Measurements from ENCODE around the gene MCEMP1. TPM values are rescaled to one million over a fixed set of nuclear protein-coding genes. Genes with fewer than 3 reads are reported as not detected.
A peak's percentile ranks its signal among the peaks of the same experiment; 100 is the strongest.

The MCEMP1 gene
- total and polyA plus RNA-seq, 7 experiments from 2014 or later = 1.2 to 12.3 TPM; not detected in 5

DNA sequence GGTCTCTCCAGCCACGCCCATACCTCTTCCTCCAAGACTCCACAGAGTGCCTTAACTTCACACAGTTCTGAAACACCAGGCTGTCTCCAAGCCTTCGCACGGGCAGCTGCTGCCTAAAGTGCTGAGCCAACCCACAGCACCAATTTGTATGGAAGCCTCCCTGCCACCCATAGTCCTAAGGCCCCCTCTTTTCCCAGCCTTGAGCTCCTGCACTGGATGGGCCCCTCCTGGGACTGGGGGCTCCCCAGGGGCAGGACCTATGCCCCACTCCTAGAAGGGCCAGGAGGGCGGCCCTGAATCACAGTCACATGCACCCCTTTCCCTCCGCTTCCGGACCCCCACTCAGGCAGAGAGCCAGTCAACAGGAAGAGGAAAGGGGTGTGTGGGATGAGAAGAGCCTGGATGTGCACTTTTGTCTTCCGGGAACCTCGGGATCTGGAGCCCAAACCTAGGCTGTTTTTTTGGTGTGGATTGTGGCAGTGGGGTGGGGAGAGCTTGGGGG, 30.1 kb downstream of the MCEMP1 start:
- POLR2A ChIA-PET = interaction anchor here (1.0 to 3.1 kb wide), 5 partner anchors 22 to 77 kb away, joined by 3 to 16 read pairs (median 9); partner anchors contain the start of genes PET100, TRAPPC5 and XAB2
- Histone ChIP-seq H3K9me3 (ENCODE audit: control insufficient read depth in 2 of 3, low read length in 3 of 3) (no peaks in the 10 kb centered on the region), H3K4me1 (ENCODE audit: control insufficient read depth in 2 of 2, insufficient read depth in 2 of 2, low read length in 2 of 2) (peaks cover 22 to 38% of the 10 kb centered on the region in 2 donors), H3K27ac (ENCODE audit: low read depth, low read length) (peak overlapping the region; percentile 79), H3K27me3 (ENCODE audit: control insufficient read depth in 2 of 2, insufficient read depth in 2 of 2, low read length in 2 of 2) (no peaks in the 10 kb centered on the region), H3K4me3 (ENCODE audit: low read length) (no peak overlapping the region), H3K36me3 (ENCODE audit: control insufficient read depth in 2 of 3, insufficient read depth in 3 of 3, low read length in 3 of 3) (no peaks in the 10 kb centered on the region)
- no peak for ATAC-seq
- intact Hi-C loops (cut with micrococcal nuclease) = no loop called here
- peaks cover 0 to 3% (median 0%) of the 10 kb centered on the region in 11 donors for H3K9me3 Mint-ChIP-seq
- peaks cover 27 to 72% (median 56%) of the 10 kb centered on the region in 7 donors for H3K4me1 Mint-ChIP-seq
- CTCF ChIA-PET = interaction anchor here (2.0 kb wide), 1 partner anchor 26 kb away, joined by 15 read pairs; the partner anchor contains the start of gene TRAPPC5
- H3K27ac Mint-ChIP-seq = peak overlapping the region; percentile 47 to 100 (median 97)
- no peak for DNase-seq
- H3K4me3 Mint-ChIP-seq = peak overlapping the region; percentile 38 to 91 (median 78)
- H3K36me3 Mint-ChIP-seq = no peaks in the 10 kb centered on the region
- peaks cover 0 to 20% (median 0%) of the 10 kb centered on the region in 5 donors for H3K27me3 Mint-ChIP-seq

DNA sequence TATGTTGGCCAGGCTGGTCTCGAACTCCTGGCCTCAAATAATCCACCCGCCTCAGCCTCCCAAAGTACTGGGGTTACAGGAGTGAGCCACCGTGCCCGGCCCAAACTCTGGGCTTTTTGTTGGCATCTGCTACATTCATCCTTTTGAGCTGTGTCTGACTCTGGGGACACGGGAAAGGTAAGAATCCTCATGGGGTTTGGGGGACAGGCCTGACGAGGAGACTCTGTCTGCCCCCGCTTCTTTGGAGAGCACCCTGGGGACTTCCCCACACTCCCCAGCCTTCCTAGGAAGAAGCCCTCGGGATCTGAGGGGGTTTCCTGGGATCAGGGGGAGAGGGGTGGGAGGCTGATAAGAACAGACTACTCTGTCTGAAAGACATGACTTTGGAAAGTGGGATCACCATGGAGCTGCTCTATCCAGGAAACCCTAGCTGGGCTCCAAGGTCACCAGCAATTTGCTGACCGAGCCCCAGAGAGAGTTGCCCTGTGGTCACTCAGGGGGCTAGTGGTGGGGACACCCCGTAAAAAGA, 33.1 kb downstream of the MCEMP1 start:
- no peak overlapping the region for H3K4me3 ChIP-seq (ENCODE audit: low read length)
- peaks cover 22 to 54% (median 44%) of the 10 kb centered on the region in 7 donors for H3K4me1 Mint-ChIP-seq
- intact Hi-C loops (cut with micrococcal nuclease) = no loop called here
- no peak overlapping the region for H3K4me3 Mint-ChIP-seq
- CTCF ChIA-PET = no interaction called here
- POLR2A ChIA-PET = interaction anchor here (0.7 to 1.2 kb wide), 2 partner anchors 29 to 151 kb away, joined by 3 read pairs; no protein-coding TSS in a partner anchor
- ATAC-seq (no peak), DNase-seq (no peak)
- H3K27ac Mint-ChIP-seq = peak overlapping the region in 6 of 9 donors; percentile 38 to 83 (median 77)
- H3K27me3 Mint-ChIP-seq = peaks cover 0 to 5% (median 0%) of the 10 kb centered on the region in 5 donors
- H3K36me3 ChIP-seq (ENCODE audit: control insufficient read depth in 2 of 3, insufficient read depth in 3 of 3, low read length in 3 of 3) = no peaks in the 10 kb centered on the region
- H3K9me3 Mint-ChIP-seq = peaks cover 0 to 3% (median 0%) of the 10 kb centered on the region in 11 donors
- peaks cover 22 to 25% of the 10 kb centered on the region in 2 donors for H3K4me1 ChIP-seq (ENCODE audit: control insufficient read depth in 2 of 2, insufficient read depth in 2 of 2, low read length in 2 of 2)
- no peaks in the 10 kb centered on the region for H3K27me3 ChIP-seq (ENCODE audit: control insufficient read depth in 2 of 2, insufficient read depth in 2 of 2, low read length in 2 of 2)
- no peak overlapping the region for H3K27ac ChIP-seq (ENCODE audit: low read depth, low read length)
- H3K36me3 Mint-ChIP-seq = no peaks in the 10 kb centered on the region
- no peaks in the 10 kb centered on the region for H3K9me3 ChIP-seq (ENCODE audit: control insufficient read depth in 2 of 3, low read length in 3 of 3)

DNA sequence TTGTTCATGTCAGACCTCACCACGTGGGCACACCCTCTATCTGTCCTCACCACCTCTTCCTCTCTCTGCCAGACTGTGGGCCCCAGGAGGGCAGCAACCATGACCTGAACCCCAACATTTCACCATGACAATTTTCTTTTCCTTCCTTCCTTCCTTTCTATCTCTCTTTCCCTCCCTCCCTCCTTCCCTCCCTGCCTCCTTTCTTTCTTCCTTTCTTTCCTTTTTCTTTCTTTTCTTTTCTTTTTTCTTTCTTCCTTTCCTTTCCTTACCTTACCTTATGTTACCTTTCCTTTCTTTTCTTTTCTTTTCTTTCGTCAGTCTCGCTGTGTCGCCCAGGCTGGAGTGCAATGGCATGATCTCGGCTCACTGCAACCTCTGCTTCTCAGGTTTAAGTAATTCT, 33.7 kb downstream of the MCEMP1 start:
- Mint-ChIP-seq H3K27me3 (peaks cover 0 to 5% (median 0%) of the 10 kb centered on the region in 5 donors), H3K4me1 (peaks cover 16 to 51% (median 38%) of the 10 kb centered on the region in 7 donors), H3K4me3 (peak overlapping the region in 1 of 10 donors; percentile 6), H3K36me3 (no peaks in the 10 kb centered on the region), H3K9me3 (peaks cover 0 to 2% (median 0%) of the 10 kb centered on the region in 11 donors), H3K27ac (peak overlapping the region in 6 of 9 donors; percentile 31 to 79 (median 64))
- Histone ChIP-seq H3K36me3 (ENCODE audit: control insufficient read depth in 2 of 3, insufficient read depth in 3 of 3, low read length in 3 of 3) (no peaks in the 10 kb centered on the region), H3K27me3 (ENCODE audit: control insufficient read depth in 2 of 2, insufficient read depth in 2 of 2, low read length in 2 of 2) (no peaks in the 10 kb centered on the region), H3K4me3 (ENCODE audit: low read length) (no peak overlapping the region), H3K9me3 (ENCODE audit: control insufficient read depth in 2 of 3, low read length in 3 of 3) (no peaks in the 10 kb centered on the region), H3K4me1 (ENCODE audit: control insufficient read depth in 2 of 2, insufficient read depth in 2 of 2, low read length in 2 of 2) (peaks cover 16 to 20% of the 10 kb centered on the region in 2 donors), H3K27ac (ENCODE audit: low read depth, low read length) (no peak overlapping the region)
- POLR2A ChIA-PET = interaction anchor here (0.7 kb wide), 1 partner anchor 12 kb away, joined by 4 read pairs; no protein-coding TSS in a partner anchor
- DNase-seq (no peak), ATAC-seq (no peak)
- CTCF ChIA-PET = no interaction called here
- intact Hi-C loops (cut with micrococcal nuclease) = no loop called here

DNA sequence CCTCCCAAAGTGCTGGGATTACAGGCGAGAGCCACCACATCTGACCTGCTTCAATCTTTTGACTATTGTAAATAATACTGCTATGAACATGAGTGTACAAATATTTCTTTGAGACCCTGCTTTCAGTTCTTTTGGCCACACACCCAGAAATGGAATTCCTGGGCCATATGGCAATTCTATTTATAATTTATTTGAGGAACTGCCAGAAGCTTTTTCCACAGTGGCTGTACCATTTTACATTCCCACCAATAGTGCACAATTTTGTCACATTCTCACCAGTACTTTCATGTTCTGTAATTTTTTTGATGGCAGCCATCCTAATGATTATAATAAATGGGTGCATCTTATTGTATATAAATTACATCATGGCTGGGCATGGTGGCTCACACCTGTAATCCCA, 38.8 kb downstream of the MCEMP1 start:
- peaks cover 0 to 6% (median 0%) of the 10 kb centered on the region in 11 donors for H3K9me3 Mint-ChIP-seq
- peaks cover 7% of the 10 kb centered on the region in 2 donors for H3K4me1 ChIP-seq (ENCODE audit: control insufficient read depth in 2 of 2, insufficient read depth in 2 of 2, low read length in 2 of 2)
- no peaks in the 10 kb centered on the region for H3K9me3 ChIP-seq (ENCODE audit: control insufficient read depth in 2 of 3, low read length in 3 of 3)
- intact Hi-C loops (cut with micrococcal nuclease) = no loop called here
- H3K4me1 Mint-ChIP-seq = peaks cover 0 to 22% (median 14%) of the 10 kb centered on the region in 7 donors
- no peak for DNase-seq
- POLR2A ChIA-PET = no interaction called here
- H3K27me3 ChIP-seq (ENCODE audit: control insufficient read depth in 2 of 2, insufficient read depth in 2 of 2, low read length in 2 of 2) = no peaks in the 10 kb centered on the region
- H3K27ac Mint-ChIP-seq = no peak overlapping the region
- no peaks in the 10 kb centered on the region for H3K36me3 ChIP-seq (ENCODE audit: control insufficient read depth in 2 of 3, insufficient read depth in 3 of 3, low read length in 3 of 3)
- no peak overlapping the region for H3K4me3 Mint-ChIP-seq
- H3K27me3 Mint-ChIP-seq = no peaks in the 10 kb centered on the region
- no peak for ATAC-seq
- H3K4me3 ChIP-seq (ENCODE audit: low read length) = no peak overlapping the region
- CTCF ChIA-PET = no interaction called here
- no peaks in the 10 kb centered on the region for H3K36me3 Mint-ChIP-seq
- no peak overlapping the region for H3K27ac ChIP-seq (ENCODE audit: low read depth, low read length)

DNA sequence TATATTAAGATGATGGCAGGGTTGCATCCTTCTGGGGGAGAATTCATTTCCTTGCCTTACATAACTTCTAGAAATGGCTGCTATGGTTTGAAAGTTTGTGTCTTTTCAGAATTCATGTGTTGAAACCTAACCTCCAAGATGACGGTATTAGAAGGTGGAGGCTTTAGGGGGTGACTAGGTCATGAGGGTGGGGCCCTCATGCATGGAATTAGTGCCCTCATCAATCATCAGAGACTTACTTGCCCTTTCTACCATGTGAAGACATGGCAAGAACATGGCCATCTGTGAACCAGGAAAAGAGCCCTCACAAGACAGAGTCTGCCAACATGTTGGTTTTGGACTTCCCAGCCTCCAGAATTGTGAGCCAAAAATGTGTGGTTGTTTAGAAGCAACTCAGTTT, 39.9 kb downstream of the MCEMP1 start:
- ATAC-seq (no peak), DNase-seq (no peak)
- H3K4me3 Mint-ChIP-seq = no peak overlapping the region
- ChIA-PET POLR2A (no interaction called here), CTCF (no interaction called here)
- no peak overlapping the region for H3K27ac Mint-ChIP-seq
- intact Hi-C loops (cut with micrococcal nuclease) = no loop called here
- Histone ChIP-seq H3K4me1 (ENCODE audit: control insufficient read depth in 2 of 2, insufficient read depth in 2 of 2, low read length in 2 of 2) (peaks cover 7% of the 10 kb centered on the region in 2 donors), H3K36me3 (ENCODE audit: control insufficient read depth in 2 of 3, insufficient read depth in 3 of 3, low read length in 3 of 3) (no peaks in the 10 kb centered on the region), H3K4me3 (ENCODE audit: low read length) (no peak overlapping the region), H3K9me3 (ENCODE audit: control insufficient read depth in 2 of 3, low read length in 3 of 3) (no peaks in the 10 kb centered on the region), H3K27me3 (ENCODE audit: control insufficient read depth in 2 of 2, insufficient read depth in 2 of 2, low read length in 2 of 2) (no peaks in the 10 kb centered on the region), H3K27ac (ENCODE audit: low read depth, low read length) (no peak overlapping the region)
- H3K36me3 Mint-ChIP-seq = no peaks in the 10 kb centered on the region
- peaks cover 0 to 6% (median 0%) of the 10 kb centered on the region in 11 donors for H3K9me3 Mint-ChIP-seq
- H3K4me1 Mint-ChIP-seq = peaks cover 0 to 21% (median 11%) of the 10 kb centered on the region in 7 donors
- no peaks in the 10 kb centered on the region for H3K27me3 Mint-ChIP-seq

- Mint-ChIP-seq H3K4me3 (peak overlapping the region in 7 of 10 donors; percentile 17 to 58 (median 42)), H3K36me3 (no peaks in the 10 kb centered on the region), H3K9me3 (peaks cover 0 to 6% (median 0%) of the 10 kb centered on the region in 11 donors), H3K4me1 (peaks cover 0 to 21% (median 11%) of the 10 kb centered on the region in 7 donors), H3K27ac (peak overlapping the region in 4 of 9 donors; percentile 40 to 77 (median 70)), H3K27me3 (no peaks in the 10 kb centered on the region)
- H3K4me1 ChIP-seq (ENCODE audit: control insufficient read depth in 2 of 2, insufficient read depth in 2 of 2, low read length in 2 of 2) = peaks cover 7% of the 10 kb centered on the region in 2 donors
- no peaks in the 10 kb centered on the region for H3K36me3 ChIP-seq (ENCODE audit: control insufficient read depth in 2 of 3, insufficient read depth in 3 of 3, low read length in 3 of 3)
- intact Hi-C loops (cut with micrococcal nuclease) = loop anchor here in 1 of 2 donors (2.0 kb wide), 1 partner anchor 14 kb away; no protein-coding TSS in a partner anchor
- no peak overlapping the region for H3K27ac ChIP-seq (ENCODE audit: low read depth, low read length)
- H3K4me3 ChIP-seq (ENCODE audit: low read length) = no peak overlapping the region
- ChIA-PET POLR2A (interaction anchor here (0.7 to 1.9 kb wide), 2 partner anchors 13 to 159 kb away, joined by 3 to 7 read pairs; no protein-coding TSS in a partner anchor), CTCF (interaction anchor here (0.6 kb wide), 1 partner anchor 38 kb away, joined by 3 read pairs; the partner anchor contains the start of gene TRAPPC5)
- H3K27me3 ChIP-seq (ENCODE audit: control insufficient read depth in 2 of 2, insufficient read depth in 2 of 2, low read length in 2 of 2) = no peaks in the 10 kb centered on the region
- DNase-seq (peak in 1 of 9 donors; percentile 22), ATAC-seq (peak; percentile 49)
- H3K9me3 ChIP-seq (ENCODE audit: control insufficient read depth in 2 of 3, low read length in 3 of 3) = no peaks in the 10 kb centered on the region
Observed at GRCh38 chr19:7718668-7719067, 41.8 kb downstream of the MCEMP1 start.
